HFFc6 (cell line): ENCODE data around the gene PSMD10. TPM values are rescaled to one million over a fixed set of nuclear protein-coding genes. Genes with fewer than 3 reads are reported as not detected.

ENCODE experiments used
- DNase-seq: peaks from one replicate; pipeline ENCODE4 v3.0.0-alpha.2; 2018
- H3K27ac Mint-ChIP-seq: 2 replicates; pipeline ENCODE4 v1.8.0; 2020; ENCODE audit warnings: mild to moderate bottlenecking, mixed read lengths
- H3K27me3 Mint-ChIP-seq: 2 replicates; pipeline ENCODE4 v1.8.0; 2021; ENCODE audit warnings: mild to moderate bottlenecking, moderate library complexity, mixed read lengths; ENCODE audit not compliant: insufficient read depth
- H3K36me3 Mint-ChIP-seq: 2 replicates; pipeline ENCODE4 v1.8.0; 2021; ENCODE audit warnings: low read depth, mixed read lengths
- H3K4me1 Mint-ChIP-seq: 2 replicates; pipeline ENCODE4 v1.8.0; 2020; ENCODE audit warnings: low read depth, mixed read lengths
- H3K4me3 Mint-ChIP-seq: 2 replicates; pipeline ENCODE4 v1.8.0; 2020; ENCODE audit warnings: mild to moderate bottlenecking, moderate library complexity, mixed read lengths
- H3K9me3 Mint-ChIP-seq: 2 replicates; pipeline ENCODE4 v1.8.0; 2020; ENCODE audit warnings: mild to moderate bottlenecking, mixed read lengths
- total RNA-seq, 6 experiments: library from RNA; stranded (reverse); fragmentation: NEBNext Ultra II Directional; extraction: Animal tissue kit (Norgen Biotek cat#: 25700); gene quantifications; 2 replicates in 1 of 6; 3 replicates in 5 of 6; pipeline ENCODE4 v1.2.3, GENCODE V29; 2021
- TF ChIP-seq, protein P1 (sequence below): fragments of 200-600 bp; sonication (generic); IDR thresholded peaks from 2 replicates; pipeline ENCODE4 v1.5.0; 2021; ENCODE audit warnings: antibody characterized with exemption, mild to moderate bottlenecking

Gene PSMD10
- total RNA-seq, 6 experiments from 2014 or later, result 66.1 to 73.8 (median 69.2) TPM

DNA sequence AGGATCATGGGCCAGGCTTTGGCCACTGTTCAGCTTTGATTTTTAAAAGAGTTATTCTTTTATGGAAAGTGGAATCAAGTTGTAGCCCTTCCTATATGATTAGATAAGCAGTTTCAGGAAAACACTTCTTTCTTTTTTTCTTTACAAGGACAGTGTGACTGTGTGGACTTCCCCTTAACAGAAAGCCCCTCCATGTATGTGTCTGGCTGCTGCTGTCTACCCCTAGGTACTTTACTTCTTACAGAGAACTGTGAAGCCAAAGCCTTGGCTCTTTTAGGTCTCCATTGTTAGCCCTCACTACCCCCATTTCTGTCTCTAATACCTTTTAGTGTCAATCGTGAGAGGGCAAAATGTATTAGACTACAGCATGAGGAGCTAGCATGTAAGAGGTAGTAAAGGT is 27.3 kb downstream of the PSMD10 start:
- no peak for DNase-seq
- TF ChIP-seq, protein P1, sequence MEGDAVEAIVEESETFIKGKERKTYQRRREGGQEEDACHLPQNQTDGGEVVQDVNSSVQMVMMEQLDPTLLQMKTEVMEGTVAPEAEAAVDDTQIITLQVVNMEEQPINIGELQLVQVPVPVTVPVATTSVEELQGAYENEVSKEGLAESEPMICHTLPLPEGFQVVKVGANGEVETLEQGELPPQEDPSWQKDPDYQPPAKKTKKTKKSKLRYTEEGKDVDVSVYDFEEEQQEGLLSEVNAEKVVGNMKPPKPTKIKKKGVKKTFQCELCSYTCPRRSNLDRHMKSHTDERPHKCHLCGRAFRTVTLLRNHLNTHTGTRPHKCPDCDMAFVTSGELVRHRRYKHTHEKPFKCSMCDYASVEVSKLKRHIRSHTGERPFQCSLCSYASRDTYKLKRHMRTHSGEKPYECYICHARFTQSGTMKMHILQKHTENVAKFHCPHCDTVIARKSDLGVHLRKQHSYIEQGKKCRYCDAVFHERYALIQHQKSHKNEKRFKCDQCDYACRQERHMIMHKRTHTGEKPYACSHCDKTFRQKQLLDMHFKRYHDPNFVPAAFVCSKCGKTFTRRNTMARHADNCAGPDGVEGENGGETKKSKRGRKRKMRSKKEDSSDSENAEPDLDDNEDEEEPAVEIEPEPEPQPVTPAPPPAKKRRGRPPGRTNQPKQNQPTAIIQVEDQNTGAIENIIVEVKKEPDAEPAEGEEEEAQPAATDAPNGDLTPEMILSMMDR, result no peak
- H3K9me3 Mint-ChIP-seq, result no peaks in the 10 kb centered on the region
- no peaks in the 10 kb centered on the region for H3K36me3 Mint-ChIP-seq
- H3K4me1 Mint-ChIP-seq, result no peaks in the 10 kb centered on the region
- H3K27me3 Mint-ChIP-seq, result peaks cover 7% of the 10 kb centered on the region
- H3K27ac Mint-ChIP-seq, result no peak overlapping the region
- no peak overlapping the region for H3K4me3 Mint-ChIP-seq

DNA sequence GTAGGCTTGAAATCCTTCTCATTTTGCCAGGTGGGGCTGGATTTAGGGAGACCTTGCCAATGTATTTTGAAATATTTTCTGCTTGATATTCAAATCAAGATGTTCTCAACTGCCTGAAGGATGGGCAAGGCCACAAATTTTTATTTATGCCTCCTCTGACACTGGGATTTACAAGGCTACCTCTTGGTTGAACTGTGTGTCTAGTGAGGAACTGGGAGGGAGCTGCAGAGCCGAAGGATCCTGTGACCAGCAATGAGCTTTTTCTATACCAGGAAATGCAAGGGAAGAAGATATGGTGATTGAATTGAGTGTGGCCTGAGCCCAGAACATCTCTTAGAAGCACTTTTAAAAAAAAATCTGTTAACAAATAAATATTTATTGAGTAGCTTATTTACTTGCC is 31.5 kb downstream of the PSMD10 start:
- Mint-ChIP-seq H3K9me3 (no peaks in the 10 kb centered on the region), H3K27me3 (peaks cover 7% of the 10 kb centered on the region), H3K27ac (no peak overlapping the region), H3K36me3 (no peaks in the 10 kb centered on the region), H3K4me3 (no peak overlapping the region), H3K4me1 (no peaks in the 10 kb centered on the region)
- TF ChIP-seq, protein P1, result no peak
- DNase-seq, result no peak

DNA sequence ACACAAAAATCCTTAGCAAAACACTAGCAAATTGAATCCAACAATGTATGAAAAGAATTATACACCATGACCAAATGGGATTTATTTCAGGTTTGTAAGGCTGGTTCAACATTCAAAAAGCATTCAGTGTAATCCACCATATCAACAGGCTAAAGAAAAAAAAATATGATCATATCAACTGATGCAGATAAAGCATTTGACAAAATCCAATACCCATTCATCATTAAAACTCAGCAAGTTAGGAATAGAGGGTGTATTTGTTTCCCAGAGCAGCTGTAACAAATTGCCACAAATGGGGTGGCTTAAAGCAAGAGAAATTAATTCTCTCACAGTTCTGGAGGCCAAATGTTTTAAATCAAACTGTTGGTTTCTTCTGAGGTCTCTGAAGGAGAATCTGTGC is 35.8 kb downstream of the PSMD10 start:
- H3K9me3 Mint-ChIP-seq, result no peaks in the 10 kb centered on the region
- H3K36me3 Mint-ChIP-seq, result no peaks in the 10 kb centered on the region
- DNase-seq, result no peak
- H3K4me3 Mint-ChIP-seq, result no peak overlapping the region
- TF ChIP-seq, protein P1, result no peak
- no peaks in the 10 kb centered on the region for H3K4me1 Mint-ChIP-seq
- H3K27me3 Mint-ChIP-seq, result peaks cover 9% of the 10 kb centered on the region; the same call in 1 of the 2 replicates
- no peak overlapping the region for H3K27ac Mint-ChIP-seq

DNA sequence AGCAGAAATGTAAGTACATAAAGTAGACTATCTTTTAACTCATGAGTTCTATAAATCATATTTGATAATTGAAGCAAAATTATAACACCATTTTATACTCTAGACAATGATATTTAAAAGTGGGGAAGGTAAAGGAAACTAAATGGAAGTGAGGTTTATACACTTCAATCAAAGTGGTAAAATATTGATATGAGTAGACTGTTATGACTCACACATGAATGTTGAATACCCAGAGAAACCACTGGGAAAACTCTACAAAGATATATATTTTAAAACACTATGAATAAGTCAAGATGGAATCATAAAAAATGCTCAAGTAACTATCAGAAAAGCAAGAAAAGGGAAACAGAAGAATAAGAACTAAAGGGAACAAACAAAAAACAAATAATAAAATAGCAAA is 38.1 kb downstream of the PSMD10 start:
- TF ChIP-seq, protein P1, result no peak
- peaks cover 5% of the 10 kb centered on the region; the same call in 1 of the 2 replicates for H3K27me3 Mint-ChIP-seq

DNA sequence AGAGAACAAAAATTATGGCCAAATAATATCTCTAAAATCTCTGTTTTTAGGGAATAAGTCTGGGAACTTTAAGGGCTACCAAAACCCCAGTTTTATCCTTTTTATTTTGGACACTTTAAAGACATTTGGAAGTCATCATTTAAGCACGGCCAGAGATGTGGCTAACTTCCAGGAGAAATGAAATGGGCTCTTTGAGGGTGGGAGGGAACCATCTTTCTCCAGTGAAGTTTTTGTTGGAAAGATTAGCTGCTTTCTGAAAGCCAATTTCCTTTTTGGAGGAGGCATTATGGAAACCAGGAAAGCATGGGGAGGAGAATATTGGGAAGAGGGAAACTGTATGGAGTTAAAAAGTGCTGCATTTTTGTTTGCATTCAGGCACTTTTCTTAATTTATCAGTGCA is 41.7 kb downstream of the PSMD10 start:
- Mint-ChIP-seq H3K36me3 (no peaks in the 10 kb centered on the region), H3K4me3 (no peak overlapping the region), H3K27ac (no peak overlapping the region), H3K4me1 (no peaks in the 10 kb centered on the region), H3K27me3 (peaks cover 5% of the 10 kb centered on the region; the same call in 1 of the 2 replicates), H3K9me3 (no peaks in the 10 kb centered on the region)
- TF ChIP-seq, protein P1, result no peak
- DNase-seq, result no peak

More for the DNA sequence above, 38.1 kb downstream of the PSMD10 start:
- no peak for DNase-seq
- Mint-ChIP-seq H3K27ac (no peak overlapping the region), H3K36me3 (no peaks in the 10 kb centered on the region), H3K4me3 (no peak overlapping the region), H3K4me1 (no peaks in the 10 kb centered on the region), H3K9me3 (no peaks in the 10 kb centered on the region)
